GM21381 (cell line): ENCODE results near the gene LSM14A.
A peak's percentile ranks its signal among the peaks of the same experiment; 100 is the strongest.
"Not testable (repeated sequence)": the region's sequence is repeated elsewhere in the genome, so short reads cannot be mapped to it uniquely, and the experiment has no call there.

Source experiments
- ATAC-seq: cut with Tn5 transposase; IDR thresholded peaks from one replicate; pipeline ENCODE4 v1.9.1; 2021; ENCODE audit warnings: mild to moderate bottlenecking, moderate library complexity; ENCODE audit not compliant: unreplicated experiment

The LSM14A gene

DNA sequence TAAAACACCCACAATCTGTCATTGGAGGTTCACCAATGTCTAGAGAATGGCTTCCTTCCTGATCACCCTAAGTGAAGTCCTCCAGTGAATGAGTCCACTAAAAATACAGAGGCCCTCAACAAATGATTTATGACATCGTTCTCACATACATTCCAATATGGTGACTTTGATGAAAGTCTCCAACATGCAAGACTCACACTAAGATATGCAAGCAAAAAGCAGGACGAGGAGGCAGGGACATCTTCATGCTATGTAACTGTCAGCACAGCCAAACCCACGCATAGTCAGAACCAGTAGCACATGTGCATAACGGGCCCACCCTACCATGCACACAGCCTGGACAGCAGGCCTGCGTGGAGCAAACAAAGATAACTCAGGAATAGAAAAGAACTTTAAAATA lies 16.6 kb upstream of the LSM14A start:
- no peak for ATAC-seq

DNA sequence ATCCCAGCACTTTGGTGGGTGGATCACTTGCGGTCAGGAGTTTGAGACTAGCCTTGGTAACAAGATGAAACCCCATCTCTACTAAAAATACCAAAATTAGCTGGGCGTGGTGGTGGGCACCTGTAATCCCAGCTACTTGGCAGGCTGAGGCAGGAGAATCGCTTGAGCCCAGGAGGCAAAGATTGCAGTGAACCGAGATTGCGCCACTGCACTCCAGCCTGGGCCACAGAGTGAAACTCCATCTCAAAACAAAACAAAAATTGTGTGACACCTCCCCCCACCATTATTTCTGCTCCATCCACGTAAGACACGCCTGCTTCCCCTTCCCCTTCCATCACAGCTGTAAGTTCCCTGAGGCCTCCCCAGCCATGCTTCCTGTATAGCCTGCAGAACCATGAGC lies 13.3 kb upstream of the LSM14A start:
- not testable (repeated sequence) for ATAC-seq

DNA sequence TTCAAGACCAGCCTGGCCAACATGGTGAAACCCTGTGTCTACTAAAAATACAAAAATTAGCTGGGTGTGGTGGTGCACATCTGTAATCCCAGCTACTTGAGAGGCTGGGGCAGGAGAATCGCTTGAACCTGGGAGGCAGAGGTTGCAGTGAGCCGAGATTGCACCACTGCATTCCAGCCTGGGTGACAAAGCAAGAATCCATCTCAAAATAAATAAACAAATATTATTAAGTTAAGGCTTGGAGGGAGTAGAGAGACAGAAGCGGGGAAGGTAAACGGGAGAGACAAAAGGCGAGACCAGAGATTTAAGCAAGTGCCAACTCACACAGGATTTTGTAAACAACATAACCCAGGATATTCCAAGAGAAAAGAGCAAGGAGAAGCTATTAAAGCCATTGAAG lies 12.8 kb upstream of the LSM14A start:
- ATAC-seq, result not testable (repeated sequence)

- not testable (repeated sequence) for ATAC-seq
Observed at GRCh38 chr19:34161902-34162301, 10.4 kb upstream of the LSM14A start.

- no peak for ATAC-seq
Observed at GRCh38 chr19:34165295-34165738, 7.0 kb upstream of the LSM14A start.

- ATAC-seq, result not testable (repeated sequence)
Observed at GRCh38 chr19:34169475-34170199, 2.7 kb upstream of the LSM14A start.

- ATAC-seq, result peak; percentile 14
Observed at GRCh38 chr19:34171539-34171876, 796 bp upstream of the LSM14A start.

GRCh38 chr19:34172661-34173192 lies 423 bp downstream of the LSM14A start:
- peak; percentile 24 for ATAC-seq

GRCh38 chr19:34173193-34173956 lies 1.1 kb downstream of the LSM14A start:
- ATAC-seq, result no peak

GRCh38 chr19:34175173-34175572 lies 2.9 kb downstream of the LSM14A start:
- not testable (repeated sequence) for ATAC-seq

DNA sequence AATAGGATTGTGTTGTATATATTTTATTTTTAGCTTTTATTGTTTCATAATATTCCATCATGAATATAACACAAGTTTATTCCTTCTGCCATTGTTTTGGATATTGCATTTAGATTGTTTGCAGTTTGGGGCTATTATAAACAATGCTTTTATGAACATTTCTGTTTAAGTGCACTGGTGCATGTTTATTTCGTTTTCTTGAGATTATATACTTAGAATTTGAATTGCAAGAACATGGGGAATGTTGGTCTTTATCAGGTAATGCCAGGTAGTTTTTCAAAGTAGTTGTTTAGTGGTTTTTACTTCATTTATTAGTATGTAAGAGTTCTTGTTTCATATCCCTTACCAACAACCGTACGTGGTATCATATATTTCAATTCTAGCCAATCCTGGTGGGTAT lies 4.3 kb downstream of the LSM14A start:
- ATAC-seq, result no peak

GRCh38 chr19:34178274-34178610 lies 5.9 kb downstream of the LSM14A start:
- no peak for ATAC-seq

DNA sequence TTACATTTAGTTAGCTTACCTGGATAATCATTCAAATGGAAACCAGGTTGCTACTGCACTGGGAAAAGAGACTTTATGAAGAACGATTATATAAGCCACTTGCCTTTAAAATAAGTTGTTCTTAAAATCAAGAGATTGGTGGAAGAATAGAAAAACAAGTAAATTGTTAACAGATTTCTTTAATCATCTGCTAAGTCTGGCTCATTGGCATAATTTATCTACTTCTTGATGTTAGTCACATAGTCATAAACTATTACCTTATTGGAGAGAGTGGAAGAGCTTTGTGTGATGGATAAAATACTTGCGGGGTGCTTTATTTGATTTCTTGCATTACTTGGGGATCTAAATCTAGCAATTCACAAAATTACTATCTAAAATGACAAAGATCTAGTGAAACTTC lies 6.8 kb downstream of the LSM14A start:
- no peak for ATAC-seq

DNA sequence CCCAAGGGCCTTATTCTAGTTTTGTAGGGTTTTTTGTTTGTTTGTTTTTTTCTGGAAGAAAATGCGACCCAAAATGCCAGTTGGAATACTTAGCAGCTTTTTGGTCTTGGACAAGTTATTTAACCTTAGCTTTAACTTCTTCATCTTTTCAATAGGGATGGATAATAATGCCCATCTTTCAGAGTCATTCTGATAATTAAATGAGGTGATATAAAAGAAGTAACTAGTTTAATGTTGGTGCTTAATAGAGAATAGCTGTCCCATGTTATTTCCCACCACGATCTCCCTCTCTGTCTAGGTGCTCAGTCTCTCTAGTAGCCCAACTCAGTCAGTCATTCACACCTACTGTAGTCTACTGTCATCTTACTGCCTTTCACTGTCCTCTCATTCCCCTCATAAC lies 8.0 kb downstream of the LSM14A start:
- no peak for ATAC-seq

- no peak for ATAC-seq
Observed at GRCh38 chr19:34180709-34181108, 8.4 kb downstream of the LSM14A start.

DNA sequence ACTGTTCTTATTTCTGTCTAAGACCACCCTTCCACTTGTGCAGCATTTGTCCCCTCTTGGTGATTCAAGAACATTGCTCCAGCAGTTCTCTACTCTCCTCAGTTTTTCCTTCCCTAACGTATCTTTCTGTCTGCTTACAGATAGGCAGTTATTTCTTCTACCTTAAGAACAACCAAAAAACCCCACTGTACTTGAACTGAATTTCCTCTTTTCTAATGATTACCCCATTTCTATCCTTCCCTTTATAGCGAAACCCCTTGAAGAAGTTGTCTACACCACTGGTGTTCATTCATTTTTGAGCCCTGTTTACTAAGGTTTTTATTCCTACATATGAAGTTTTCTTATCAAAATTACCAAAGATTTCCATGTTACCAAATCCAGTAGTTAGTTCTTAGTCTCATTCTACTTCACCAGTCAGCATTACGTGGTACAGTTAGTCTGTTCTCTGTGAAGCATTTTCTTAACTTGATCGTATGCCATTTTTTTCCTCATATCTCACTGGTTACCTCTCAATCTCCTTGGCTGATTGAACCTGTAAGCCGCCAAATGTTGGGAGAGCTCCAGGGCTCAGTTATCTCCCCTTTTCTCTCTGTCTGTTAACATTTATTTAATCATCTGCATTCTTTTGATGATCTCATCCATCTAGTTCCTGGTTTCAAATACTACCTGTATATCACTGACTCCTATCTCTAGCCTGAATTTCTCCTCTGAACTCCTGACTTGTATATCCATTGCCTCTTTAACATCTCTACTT lies 9.0 kb downstream of the LSM14A start:
- no peak for ATAC-seq

GRCh38 chr19:34182125-34182524 lies 9.8 kb downstream of the LSM14A start:
- no peak for ATAC-seq

- no peak for ATAC-seq
Observed at GRCh38 chr19:34184880-34185491, 12.7 kb downstream of the LSM14A start.

- no peak for ATAC-seq
Observed at GRCh38 chr19:34186205-34186604, 13.9 kb downstream of the LSM14A start.

- no peak for ATAC-seq
Observed at GRCh38 chr19:34187011-34187410, 14.7 kb downstream of the LSM14A start.

DNA sequence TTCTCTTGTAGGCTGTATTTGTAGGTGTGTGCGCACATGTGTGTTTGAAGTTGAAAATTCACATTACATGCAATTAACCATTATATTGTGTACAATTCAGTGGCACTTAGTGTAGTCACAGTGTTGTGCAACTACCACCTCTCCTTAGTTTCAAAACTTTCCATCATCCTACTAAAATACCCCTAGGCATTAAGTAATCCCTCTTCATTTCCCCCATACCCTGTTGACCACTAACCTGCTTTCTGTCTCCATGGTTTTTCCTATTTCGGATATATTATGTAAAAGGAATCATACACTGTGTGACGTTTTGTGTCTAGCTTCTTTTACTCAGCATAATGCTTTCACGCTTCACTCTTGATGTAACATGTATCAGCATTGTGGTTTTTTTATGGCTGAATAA lies 16.1 kb downstream of the LSM14A start:
- no peak for ATAC-seq
